Nephron progenitor cell (in vitro differentiated cells): ENCODE measurements around the gene NKG7.

Source experiments
- DNase-seq: peaks from one replicate; pipeline ENCODE4 v3.0.0; 2021
- H3K27ac Mint-ChIP-seq: 2 replicates; pipeline ENCODE4 v1.8.0; 2021; ENCODE audit warnings: mild to moderate bottlenecking, moderate library complexity, mixed read lengths
- H3K27me3 Mint-ChIP-seq: 2 replicates; pipeline ENCODE4 v1.8.0; 2021; ENCODE audit warnings: mild to moderate bottlenecking, low read depth, mixed read lengths; ENCODE audit not compliant: poor library complexity
- H3K36me3 Mint-ChIP-seq: 2 replicates; pipeline ENCODE4 v1.8.0; 2021; ENCODE audit warnings: low read depth, mixed read lengths
- H3K4me1 Mint-ChIP-seq: 2 replicates; pipeline ENCODE4 v1.8.0; 2021; ENCODE audit warnings: mixed read lengths
- H3K4me3 Mint-ChIP-seq: 2 replicates; pipeline ENCODE4 v1.8.0; 2021; ENCODE audit warnings: mild to moderate bottlenecking, moderate library complexity, mixed read lengths
- H3K9me3 Mint-ChIP-seq: 2 replicates; pipeline ENCODE4 v1.8.0; 2021; ENCODE audit warnings: mild to moderate bottlenecking, moderate library complexity, mixed read lengths
- TF ChIP-seq, protein P1 (sequence below): fragments of 200-600 bp; sonication (generic); IDR thresholded peaks from 2 replicates; pipeline ENCODE4 v1.5.0; 2021; ENCODE audit warnings: antibody characterized with exemption

Gene NKG7

DNA sequence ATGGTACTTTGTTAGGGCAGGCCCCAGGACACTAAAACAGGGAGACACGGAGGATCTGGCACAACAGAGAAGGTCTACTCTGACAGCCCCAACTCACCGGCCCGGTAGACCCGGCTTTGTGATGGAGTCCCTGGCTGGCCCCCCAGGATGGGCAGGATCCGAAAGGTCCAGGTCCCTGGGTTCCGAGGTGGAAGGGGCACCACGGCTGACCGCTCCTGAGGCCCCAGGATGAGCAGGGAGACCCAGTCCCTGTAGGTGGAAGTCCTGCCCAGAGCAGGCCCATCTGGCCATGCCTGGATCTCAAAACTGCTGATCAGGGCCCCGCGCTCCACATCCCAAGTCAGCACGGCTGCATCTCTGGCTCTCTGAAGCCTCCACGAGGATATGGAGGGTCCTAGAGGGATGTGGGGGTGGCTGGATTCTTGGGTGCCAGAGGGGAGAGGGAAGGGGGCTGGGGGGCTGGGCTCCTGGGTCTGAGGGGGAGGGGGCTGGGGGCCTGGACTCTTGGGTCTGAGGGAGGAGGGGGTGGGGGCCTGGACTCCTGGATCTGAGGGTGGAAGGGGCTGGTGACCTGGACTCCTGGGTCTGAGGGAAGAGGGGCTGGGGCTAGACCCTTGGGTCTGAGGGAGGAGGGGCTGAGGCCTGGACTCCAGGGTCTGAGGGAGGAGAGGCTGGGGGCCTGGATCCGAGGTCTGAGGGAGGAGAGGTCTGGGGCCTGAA lies 35.2 kb downstream of the NKG7 start:
- H3K4me3 Mint-ChIP-seq, result no peak overlapping the region

DNA sequence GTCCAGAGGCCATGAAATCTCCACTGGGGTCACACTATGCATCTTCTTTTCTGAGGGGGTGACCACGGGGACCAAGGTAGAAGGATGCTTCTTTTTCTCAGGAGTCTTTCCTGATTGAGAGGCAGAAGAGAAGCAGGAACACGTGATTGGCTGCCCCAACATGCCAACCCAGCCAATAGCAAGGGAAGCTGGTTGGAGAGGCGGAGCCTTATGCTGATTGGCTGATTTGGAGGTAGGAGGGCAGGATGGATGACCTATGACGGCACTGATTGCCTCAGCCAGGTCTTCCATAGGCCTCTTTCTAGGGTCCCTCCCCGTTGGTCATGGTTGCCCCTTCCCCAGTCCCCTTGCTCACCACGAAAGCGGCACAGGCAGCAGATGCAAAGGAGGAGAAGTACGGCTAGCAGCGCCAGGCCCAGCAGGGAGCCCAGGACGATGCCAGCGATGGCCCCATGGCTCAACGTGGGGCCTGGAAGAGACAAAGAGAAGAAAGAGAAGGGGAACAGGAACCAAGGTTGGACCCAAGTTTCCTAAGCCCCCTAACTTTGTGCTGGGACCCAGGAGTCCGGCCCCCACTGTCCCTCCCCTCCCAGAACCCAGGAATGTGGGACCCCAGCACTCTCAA lies 38.5 kb downstream of the NKG7 start:
- TF ChIP-seq, protein P1, sequence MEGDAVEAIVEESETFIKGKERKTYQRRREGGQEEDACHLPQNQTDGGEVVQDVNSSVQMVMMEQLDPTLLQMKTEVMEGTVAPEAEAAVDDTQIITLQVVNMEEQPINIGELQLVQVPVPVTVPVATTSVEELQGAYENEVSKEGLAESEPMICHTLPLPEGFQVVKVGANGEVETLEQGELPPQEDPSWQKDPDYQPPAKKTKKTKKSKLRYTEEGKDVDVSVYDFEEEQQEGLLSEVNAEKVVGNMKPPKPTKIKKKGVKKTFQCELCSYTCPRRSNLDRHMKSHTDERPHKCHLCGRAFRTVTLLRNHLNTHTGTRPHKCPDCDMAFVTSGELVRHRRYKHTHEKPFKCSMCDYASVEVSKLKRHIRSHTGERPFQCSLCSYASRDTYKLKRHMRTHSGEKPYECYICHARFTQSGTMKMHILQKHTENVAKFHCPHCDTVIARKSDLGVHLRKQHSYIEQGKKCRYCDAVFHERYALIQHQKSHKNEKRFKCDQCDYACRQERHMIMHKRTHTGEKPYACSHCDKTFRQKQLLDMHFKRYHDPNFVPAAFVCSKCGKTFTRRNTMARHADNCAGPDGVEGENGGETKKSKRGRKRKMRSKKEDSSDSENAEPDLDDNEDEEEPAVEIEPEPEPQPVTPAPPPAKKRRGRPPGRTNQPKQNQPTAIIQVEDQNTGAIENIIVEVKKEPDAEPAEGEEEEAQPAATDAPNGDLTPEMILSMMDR, result no peak
- H3K9me3 Mint-ChIP-seq, result peaks cover 14% of the 10 kb centered on the region
- no peak overlapping the region for H3K27ac Mint-ChIP-seq
- H3K4me3 Mint-ChIP-seq, result no peak overlapping the region
- peaks cover 12% of the 10 kb centered on the region for H3K27me3 Mint-ChIP-seq
- no peak for DNase-seq
- peaks cover 8% of the 10 kb centered on the region for H3K4me1 Mint-ChIP-seq
- peaks cover 30% of the 10 kb centered on the region for H3K36me3 Mint-ChIP-seq

More for the DNA sequence above, 35.2 kb downstream of the NKG7 start:
- Mint-ChIP-seq H3K4me1 (peaks cover 28% of the 10 kb centered on the region), H3K27me3 (peaks cover 20% of the 10 kb centered on the region), H3K9me3 (peaks cover 5% of the 10 kb centered on the region), H3K36me3 (peaks cover 4% of the 10 kb centered on the region), H3K27ac (no peak overlapping the region)
- no peak for DNase-seq
- TF ChIP-seq, protein P1, result no peak

DNA sequence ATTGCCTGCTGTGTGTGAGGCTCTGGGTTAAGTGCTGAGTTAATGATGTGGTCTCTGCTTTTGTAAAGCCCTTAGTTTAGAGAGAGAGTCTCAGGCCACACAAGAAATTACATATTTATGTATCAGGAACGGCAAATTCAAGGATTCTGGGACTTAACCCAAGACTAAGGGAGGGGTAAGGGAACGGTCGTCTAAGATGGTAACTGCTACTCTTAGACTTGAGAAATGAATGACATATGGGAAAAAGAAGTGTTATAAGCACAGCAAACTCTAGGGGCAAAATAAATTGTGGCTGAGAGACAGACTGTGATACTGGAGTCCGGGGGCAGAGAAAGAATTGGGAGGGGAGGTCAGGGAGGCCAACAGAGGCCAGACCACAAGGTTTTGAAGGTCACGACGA lies 40.7 kb downstream of the NKG7 start:
- DNase-seq, result no peak
- TF ChIP-seq, protein P1, result no peak
- Mint-ChIP-seq H3K27ac (no peak overlapping the region), H3K36me3 (peaks cover 35% of the 10 kb centered on the region), H3K27me3 (peaks cover 28% of the 10 kb centered on the region), H3K4me1 (peaks cover 5% of the 10 kb centered on the region), H3K9me3 (peaks cover 18% of the 10 kb centered on the region), H3K4me3 (no peak overlapping the region)

DNA sequence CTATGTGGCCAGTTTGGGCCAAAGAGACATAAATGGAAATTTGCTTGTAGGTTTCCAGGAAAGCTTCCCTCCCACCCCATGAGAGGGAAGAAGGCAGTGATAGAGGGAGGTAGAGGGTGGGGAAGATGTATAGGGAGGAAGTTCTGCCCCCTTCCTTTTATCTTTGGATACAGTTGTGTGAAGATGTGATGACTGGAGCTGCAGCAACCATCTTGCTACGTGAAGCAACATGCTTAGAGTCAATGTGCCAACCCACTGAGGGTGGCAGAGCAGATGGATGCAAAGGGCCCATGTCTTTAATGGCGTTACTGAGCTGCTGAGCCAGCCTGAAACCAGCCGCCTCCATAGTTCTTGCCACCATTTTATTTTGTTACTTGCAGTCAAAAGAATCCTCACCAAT lies 41.3 kb downstream of the NKG7 start:
- TF ChIP-seq, protein P1, result no peak
- H3K4me3 Mint-ChIP-seq, result no peak overlapping the region
- H3K36me3 Mint-ChIP-seq, result peaks cover 35% of the 10 kb centered on the region
- no peak overlapping the region for H3K27ac Mint-ChIP-seq
- peaks cover 5% of the 10 kb centered on the region for H3K4me1 Mint-ChIP-seq
- DNase-seq, result no peak
- peaks cover 18% of the 10 kb centered on the region for H3K9me3 Mint-ChIP-seq
- peaks cover 33% of the 10 kb centered on the region for H3K27me3 Mint-ChIP-seq

DNA sequence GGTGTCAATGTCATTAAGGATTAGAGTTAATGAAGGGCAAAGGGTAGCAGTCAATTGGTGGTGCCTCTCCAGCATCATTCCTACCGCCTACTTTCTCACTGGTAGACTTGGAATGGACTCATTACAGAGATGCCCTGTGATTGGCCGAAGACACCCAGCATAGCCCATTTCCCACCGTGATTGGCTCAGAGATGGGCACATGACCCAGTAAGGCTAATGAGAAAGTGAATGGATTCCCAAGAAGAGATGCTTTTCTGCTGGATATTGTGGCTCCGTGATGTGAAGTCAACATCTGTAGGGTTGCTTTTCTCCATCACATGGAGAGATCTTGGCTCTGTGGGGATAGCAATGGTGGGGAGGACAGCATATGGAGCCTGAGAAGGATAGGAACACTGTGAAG lies 42.1 kb downstream of the NKG7 start:
- peaks cover 18% of the 10 kb centered on the region for H3K9me3 Mint-ChIP-seq
- H3K27ac Mint-ChIP-seq, result no peak overlapping the region

More for the DNA sequence above, 42.1 kb downstream of the NKG7 start:
- H3K36me3 Mint-ChIP-seq, result peaks cover 35% of the 10 kb centered on the region
- H3K4me1 Mint-ChIP-seq, result peaks cover 5% of the 10 kb centered on the region
- no peak overlapping the region for H3K4me3 Mint-ChIP-seq
- DNase-seq, result no peak
- H3K27me3 Mint-ChIP-seq, result peaks cover 40% of the 10 kb centered on the region
- TF ChIP-seq, protein P1, result no peak
